Osteocyte (in vitro differentiated cells): ENCODE measurements around the gene FHIT. TPM values are rescaled to one million over a fixed set of nuclear protein-coding genes. Genes with fewer than 3 reads are reported as not detected.

Experiments
- DNase-seq: peaks from one replicate; pipeline ENCODE4 v3.0.0; 2021; ENCODE audit warnings: mixed read lengths; ENCODE audit not compliant: unreplicated experiment; ENCODE audit errors: extremely low spot score
- H3K27ac Mint-ChIP-seq: one replicate; pipeline ENCODE4 v1.8.0; 2021; ENCODE audit warnings: mild to moderate bottlenecking, mixed read lengths; ENCODE audit not compliant: unreplicated experiment
- H3K27me3 Mint-ChIP-seq: one replicate; pipeline ENCODE4 v1.8.0; 2021; ENCODE audit warnings: mixed read lengths; ENCODE audit not compliant: unreplicated experiment
- H3K36me3 Mint-ChIP-seq: one replicate; pipeline ENCODE4 v1.8.0; 2021; ENCODE audit warnings: mixed read lengths; ENCODE audit not compliant: unreplicated experiment
- H3K4me1 Mint-ChIP-seq: one replicate; pipeline ENCODE4 v1.8.0; 2021; ENCODE audit warnings: mixed read lengths; ENCODE audit not compliant: unreplicated experiment
- H3K4me3 Mint-ChIP-seq: one replicate; pipeline ENCODE4 v1.8.0; 2021; ENCODE audit warnings: mild to moderate bottlenecking, moderate library complexity, mixed read lengths; ENCODE audit not compliant: unreplicated experiment
- H3K9me3 Mint-ChIP-seq: one replicate; pipeline ENCODE4 v1.8.0; 2021; ENCODE audit warnings: mixed read lengths; ENCODE audit not compliant: unreplicated experiment
- total RNA-seq: library from RNA; stranded (reverse); gene quantifications from 2 replicates; pipeline ENCODE4 v1.2.1, GENCODE V29; 2021
- TF ChIP-seq, protein P1 (sequence below): fragments of 200-600 bp; sonication (generic); IDR thresholded peaks from 2 replicates; pipeline ENCODE4 v1.5.0; 2021; ENCODE audit warnings: antibody characterized with exemption, mild to moderate bottlenecking, moderate library complexity

The FHIT gene
- total RNA-seq, 1 donor from 2014 or later = 2.3 TPM

DNA sequence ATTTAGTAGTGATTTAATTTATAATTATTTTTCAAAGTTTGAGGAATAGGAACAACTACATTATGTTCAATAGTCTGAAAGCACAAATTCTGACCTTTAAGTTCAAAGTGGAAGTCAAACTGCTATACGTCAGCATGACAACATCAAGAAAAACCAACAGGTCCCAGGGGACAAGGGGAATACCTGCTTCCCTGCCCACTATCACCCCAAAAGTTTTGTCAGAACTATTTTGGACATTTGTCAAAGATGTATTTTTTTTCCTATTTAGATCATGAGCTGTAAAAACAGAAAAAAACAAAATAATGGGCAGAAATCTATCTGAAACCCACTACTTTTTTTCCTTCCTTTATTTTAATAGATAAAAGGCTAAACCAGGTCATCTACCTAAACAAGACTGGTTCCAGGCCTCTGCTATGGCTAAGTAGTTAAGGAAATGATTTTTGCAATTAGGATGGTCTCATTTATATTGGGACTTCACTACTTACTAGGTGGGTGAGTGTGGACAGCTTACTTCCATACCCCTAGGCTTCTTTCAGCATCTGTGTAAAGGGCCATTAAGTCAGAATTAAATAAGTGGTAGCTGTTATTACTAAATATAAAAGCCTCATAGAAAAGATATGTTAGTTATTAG, 746.3 kb downstream of the FHIT start:
- H3K36me3 Mint-ChIP-seq = no peaks in the 10 kb centered on the region
- H3K4me3 Mint-ChIP-seq = no peak overlapping the region
- no peaks in the 10 kb centered on the region for H3K27me3 Mint-ChIP-seq
- no peak for DNase-seq
- no peaks in the 10 kb centered on the region for H3K4me1 Mint-ChIP-seq
- TF ChIP-seq, protein P1, sequence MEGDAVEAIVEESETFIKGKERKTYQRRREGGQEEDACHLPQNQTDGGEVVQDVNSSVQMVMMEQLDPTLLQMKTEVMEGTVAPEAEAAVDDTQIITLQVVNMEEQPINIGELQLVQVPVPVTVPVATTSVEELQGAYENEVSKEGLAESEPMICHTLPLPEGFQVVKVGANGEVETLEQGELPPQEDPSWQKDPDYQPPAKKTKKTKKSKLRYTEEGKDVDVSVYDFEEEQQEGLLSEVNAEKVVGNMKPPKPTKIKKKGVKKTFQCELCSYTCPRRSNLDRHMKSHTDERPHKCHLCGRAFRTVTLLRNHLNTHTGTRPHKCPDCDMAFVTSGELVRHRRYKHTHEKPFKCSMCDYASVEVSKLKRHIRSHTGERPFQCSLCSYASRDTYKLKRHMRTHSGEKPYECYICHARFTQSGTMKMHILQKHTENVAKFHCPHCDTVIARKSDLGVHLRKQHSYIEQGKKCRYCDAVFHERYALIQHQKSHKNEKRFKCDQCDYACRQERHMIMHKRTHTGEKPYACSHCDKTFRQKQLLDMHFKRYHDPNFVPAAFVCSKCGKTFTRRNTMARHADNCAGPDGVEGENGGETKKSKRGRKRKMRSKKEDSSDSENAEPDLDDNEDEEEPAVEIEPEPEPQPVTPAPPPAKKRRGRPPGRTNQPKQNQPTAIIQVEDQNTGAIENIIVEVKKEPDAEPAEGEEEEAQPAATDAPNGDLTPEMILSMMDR = no peak
- H3K27ac Mint-ChIP-seq = no peak overlapping the region
- peaks cover 14% of the 10 kb centered on the region for H3K9me3 Mint-ChIP-seq

DNA sequence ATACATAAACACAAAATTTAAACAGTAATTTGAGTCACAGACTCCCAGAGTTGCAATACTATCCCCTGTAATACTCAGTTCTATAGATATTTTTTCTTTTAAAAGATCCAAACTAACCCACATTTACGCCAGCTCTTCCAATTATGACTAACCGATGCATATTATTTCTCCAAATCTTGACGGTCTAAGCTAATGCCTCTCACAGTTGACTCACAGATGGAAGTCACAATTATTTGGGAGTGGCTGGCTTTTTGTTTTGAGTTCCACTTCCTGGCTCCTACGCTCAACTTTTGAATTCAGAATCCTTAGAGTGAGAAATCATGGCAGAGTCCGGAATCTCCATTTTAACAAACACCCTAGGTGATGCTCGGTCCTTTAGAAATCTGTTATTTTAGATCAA, 749.9 kb downstream of the FHIT start:
- TF ChIP-seq, protein P1 = no peak
- Mint-ChIP-seq H3K4me1 (no peaks in the 10 kb centered on the region), H3K27me3 (no peaks in the 10 kb centered on the region), H3K36me3 (no peaks in the 10 kb centered on the region), H3K4me3 (no peak overlapping the region), H3K9me3 (no peaks in the 10 kb centered on the region), H3K27ac (no peak overlapping the region)
- DNase-seq = no peak

DNA sequence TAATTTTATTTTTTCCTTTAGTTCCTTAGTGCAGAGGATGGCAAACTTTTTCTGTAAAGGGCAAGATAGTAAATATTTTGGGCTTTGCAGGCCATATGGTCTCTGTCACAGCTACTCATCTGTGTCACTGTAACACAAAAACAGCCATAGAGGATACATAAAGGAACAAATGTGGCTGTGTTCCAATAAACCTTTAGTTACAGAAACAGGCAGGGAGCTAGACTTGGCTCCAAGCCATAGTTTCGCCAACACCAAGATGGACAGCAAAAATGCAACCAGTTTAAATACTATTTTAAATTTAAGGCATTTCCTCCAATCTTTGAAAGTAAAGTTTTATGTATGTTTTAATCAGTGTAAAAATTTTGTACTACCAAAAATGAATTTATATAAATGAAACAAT, 753.4 kb downstream of the FHIT start:
- H3K4me1 Mint-ChIP-seq = no peaks in the 10 kb centered on the region
- H3K36me3 Mint-ChIP-seq = no peaks in the 10 kb centered on the region
- no peak overlapping the region for H3K4me3 Mint-ChIP-seq
- no peak for DNase-seq
- no peaks in the 10 kb centered on the region for H3K9me3 Mint-ChIP-seq
- TF ChIP-seq, protein P1 = no peak
- H3K27me3 Mint-ChIP-seq = no peaks in the 10 kb centered on the region
- no peak overlapping the region for H3K27ac Mint-ChIP-seq

DNA sequence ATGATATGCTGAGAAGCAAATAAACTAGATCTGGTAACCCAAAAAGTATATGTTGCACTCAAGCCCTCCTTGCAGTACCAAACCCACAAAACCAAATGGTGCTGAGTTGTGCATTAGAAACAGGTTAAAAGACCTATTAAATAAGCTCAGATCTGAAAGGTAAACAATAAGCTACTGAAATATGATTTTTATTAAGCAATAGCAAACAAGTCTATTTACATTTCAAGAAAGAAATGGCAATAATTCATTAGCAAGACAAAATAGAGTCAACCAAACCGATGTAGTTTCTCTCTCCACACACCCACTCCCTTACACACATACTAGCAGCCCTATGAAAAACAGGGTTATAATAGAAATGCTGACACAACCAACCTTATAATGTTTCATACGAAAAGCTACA, 760.3 kb downstream of the FHIT start:
- no peak overlapping the region for H3K27ac Mint-ChIP-seq
- no peak overlapping the region for H3K4me3 Mint-ChIP-seq
- DNase-seq = no peak
- no peaks in the 10 kb centered on the region for H3K36me3 Mint-ChIP-seq
- TF ChIP-seq, protein P1 = no peak
- no peaks in the 10 kb centered on the region for H3K4me1 Mint-ChIP-seq
- no peaks in the 10 kb centered on the region for H3K27me3 Mint-ChIP-seq
- H3K9me3 Mint-ChIP-seq = no peaks in the 10 kb centered on the region

DNA sequence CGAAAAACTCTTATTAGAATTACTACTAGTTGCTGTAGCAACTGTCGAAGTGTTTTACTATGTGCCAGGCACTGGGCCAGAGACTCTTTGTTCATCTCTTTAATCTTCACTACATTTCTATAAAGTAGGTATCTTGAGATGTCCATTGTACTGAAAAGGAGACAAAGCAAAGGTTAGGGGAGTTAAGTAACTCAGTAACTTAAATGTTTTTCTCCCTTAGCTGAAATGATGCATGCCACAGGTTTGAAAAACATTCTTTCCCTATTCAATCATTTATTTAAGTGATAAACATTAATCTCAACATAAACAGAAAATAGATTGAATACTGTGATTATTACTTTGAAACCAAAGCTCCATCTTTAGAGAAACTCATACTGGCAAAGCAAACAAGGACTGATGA, 776.2 kb downstream of the FHIT start:
- H3K4me3 Mint-ChIP-seq = no peak overlapping the region
- no peaks in the 10 kb centered on the region for H3K36me3 Mint-ChIP-seq
- no peak for DNase-seq
- H3K27me3 Mint-ChIP-seq = no peaks in the 10 kb centered on the region
- H3K4me1 Mint-ChIP-seq = no peaks in the 10 kb centered on the region
- TF ChIP-seq, protein P1 = no peak
- no peaks in the 10 kb centered on the region for H3K9me3 Mint-ChIP-seq
- H3K27ac Mint-ChIP-seq = no peak overlapping the region
